Measurements from ENCODE around the gene ARF6. TPM values are rescaled to one million over a fixed set of nuclear protein-coding genes. Genes with fewer than 3 reads are reported as not detected.

Gene ARF6
- total and polyA plus RNA-seq, 7 donors, result 19.0 to 43.1 (median 27.1) TPM

DNA sequence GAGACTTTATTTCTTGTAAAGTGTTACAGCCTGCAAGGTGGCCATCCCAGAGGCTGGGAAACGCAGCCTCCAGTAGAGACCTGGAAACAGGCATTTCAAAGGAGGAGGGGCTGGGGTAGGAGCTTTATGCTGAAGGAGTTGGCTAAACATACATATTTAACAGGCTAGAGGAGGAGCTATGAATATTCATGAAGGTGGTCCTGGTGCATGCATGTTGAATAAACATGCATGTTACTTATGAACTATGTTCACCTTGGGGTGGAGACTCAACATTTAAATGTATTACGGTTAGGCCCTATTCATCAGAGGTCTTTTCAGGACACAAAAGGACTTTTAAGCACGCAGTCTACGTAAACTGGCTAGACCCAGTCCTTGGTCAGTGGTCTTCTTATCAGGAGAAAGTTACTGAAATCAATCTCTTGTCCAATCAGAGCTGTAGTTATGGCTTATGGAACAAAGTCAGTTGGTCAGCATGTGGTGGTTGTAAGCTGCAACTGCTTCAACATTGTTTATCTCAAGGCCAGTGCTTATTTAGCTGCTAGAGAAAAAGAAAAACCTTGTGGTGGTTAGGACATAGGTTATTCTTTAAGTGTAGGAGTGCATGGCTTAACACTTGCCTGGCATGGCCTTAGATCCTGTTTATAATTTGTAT is 11.4 kb upstream of the ARF6 start:
- whole genome bisulfite sequencing, 3 donors, result 91 to 96% (median 93%) methylated on average over 4 of the region's 4 CpGs
- intact Hi-C loops (cut with DNase I), result loop anchor here in 1 of 2 donors (5.0 kb wide), 1 partner anchor 216 kb away; no protein-coding TSS in a partner anchor
- no peak for ATAC-seq

DNA sequence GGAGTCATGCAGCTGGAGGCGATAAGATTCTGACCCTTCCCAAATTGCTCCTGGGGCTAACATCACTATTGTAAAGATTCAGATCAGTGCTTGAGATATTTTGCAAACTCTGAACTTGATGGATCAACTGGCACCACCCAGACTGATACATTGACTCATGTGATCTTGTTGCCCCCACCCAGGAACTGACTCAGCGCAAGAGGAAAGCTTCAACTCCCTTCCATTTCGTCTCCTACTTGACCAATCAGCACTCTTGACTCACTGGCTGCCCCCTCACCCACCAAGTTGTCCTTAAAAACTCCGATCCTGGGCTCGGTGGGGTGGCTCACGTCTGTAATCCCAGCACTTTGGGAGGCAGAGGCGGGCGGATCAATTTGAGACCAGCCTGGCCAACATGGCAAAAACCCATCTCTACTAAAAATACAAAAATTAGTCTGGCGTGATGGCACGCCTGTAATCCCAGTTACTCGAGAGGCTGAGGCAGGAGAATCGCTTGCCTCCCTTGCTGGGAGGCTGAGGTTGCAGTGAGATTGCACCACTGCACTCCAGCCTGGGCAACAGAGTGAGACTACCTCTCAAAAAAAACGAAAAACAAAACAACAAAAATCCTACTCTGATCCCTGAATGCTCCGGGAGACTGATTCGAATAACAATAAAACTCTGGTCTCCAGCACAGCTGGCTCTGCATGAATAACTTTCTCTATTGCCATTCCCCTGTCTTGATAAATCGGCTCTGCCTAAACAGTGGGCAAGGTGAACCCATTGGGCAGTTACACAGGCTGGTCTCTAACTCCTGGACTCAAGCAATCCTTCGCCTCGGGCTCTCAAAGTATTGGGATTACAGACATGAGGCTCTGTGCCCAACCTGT is 9.8 kb upstream of the ARF6 start:
- no peaks in the 10 kb centered on the region for H3K36me3 ChIP-seq (ENCODE audit: insufficient read depth in 1 of 2, low read depth in 1 of 2)
- H3K9me3 ChIP-seq, result no peaks in the 10 kb centered on the region
- DNase-seq (no peak), ATAC-seq (no peak)
- no peaks in the 10 kb centered on the region for H3K4me1 ChIP-seq
- intact Hi-C loops (cut with DNase I), result loop anchor here in 1 of 2 donors (5.0 kb wide), 1 partner anchor 214 kb away; no protein-coding TSS in a partner anchor
- no peaks in the 10 kb centered on the region for H3K27me3 ChIP-seq (ENCODE audit: insufficient read depth in 3 of 3, low read length in 2 of 3)
- no peak overlapping the region for H3K27ac ChIP-seq
- WGBS, 3 donors, result 84 to 86% (median 85%) methylated on average over 18 of the region's 18 CpGs
- H3K4me3 ChIP-seq, result no peak overlapping the region
- no peak for TF ChIP-seq CTCF (IDR thresholded peaks at IDR 0.05)

More for the DNA sequence above, 11.4 kb upstream of the ARF6 start:
- Histone ChIP-seq H3K27me3 (ENCODE audit: insufficient read depth in 3 of 3, low read length in 2 of 3) (no peaks in the 10 kb centered on the region), H3K4me1 (no peaks in the 10 kb centered on the region), H3K36me3 (ENCODE audit: insufficient read depth in 1 of 2, low read depth in 1 of 2) (no peaks in the 10 kb centered on the region), H3K4me3 (no peak overlapping the region), H3K27ac (no peak overlapping the region), H3K9me3 (no peaks in the 10 kb centered on the region)
- DNase-seq, result no peak
- no peak for TF ChIP-seq CTCF (IDR thresholded peaks at IDR 0.05)

- Histone ChIP-seq H3K4me3 (no peak overlapping the region), H3K27ac (no peak overlapping the region), H3K36me3 (ENCODE audit: insufficient read depth in 1 of 2, low read depth in 1 of 2) (no peaks in the 10 kb centered on the region), H3K27me3 (ENCODE audit: insufficient read depth in 3 of 3, low read length in 2 of 3) (no peaks in the 10 kb centered on the region), H3K9me3 (no peaks in the 10 kb centered on the region), H3K4me1 (peaks cover 1% of the 10 kb centered on the region)
- no peak for DNase-seq
- 93 to 96% (median 93%) methylated on average over 12 of the region's 12 CpGs for WGBS, 3 donors
- no peak for TF ChIP-seq CTCF (IDR thresholded peaks at IDR 0.05)
- intact Hi-C loops (cut with DNase I), result no loop called here
- ATAC-seq, result no peak
Measured at GRCh38 chr14:49886523-49886922, 6.4 kb upstream of the ARF6 start.

DNA sequence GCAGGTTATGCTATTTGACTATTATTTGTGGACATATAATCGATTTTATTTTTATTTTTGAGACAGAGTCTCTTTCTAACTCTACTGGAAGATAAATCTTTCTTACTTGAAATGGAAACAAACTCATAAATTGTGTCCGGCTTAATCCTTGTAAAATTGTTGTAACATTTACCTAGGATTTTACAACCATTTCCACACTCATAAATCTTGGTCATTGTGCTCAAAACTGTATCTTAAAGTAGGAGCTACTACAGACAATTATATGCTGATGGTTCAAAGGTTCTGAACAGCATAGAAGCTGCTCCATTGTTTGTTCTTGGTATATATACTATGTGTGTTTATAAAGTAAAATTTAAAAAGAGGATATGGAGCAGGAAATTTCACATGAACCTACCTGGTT is 4.6 kb upstream of the ARF6 start:
- Histone ChIP-seq H3K4me1 (peaks cover 7% of the 10 kb centered on the region), H3K4me3 (no peak overlapping the region), H3K27me3 (ENCODE audit: insufficient read depth in 3 of 3, low read length in 2 of 3) (no peaks in the 10 kb centered on the region), H3K9me3 (no peaks in the 10 kb centered on the region), H3K36me3 (ENCODE audit: insufficient read depth in 1 of 2, low read depth in 1 of 2) (no peaks in the 10 kb centered on the region), H3K27ac (no peak overlapping the region)
- intact Hi-C loops (cut with DNase I), result no loop called here
- no peak for TF ChIP-seq CTCF (IDR thresholded peaks at IDR 0.05)
- ATAC-seq (no peak), DNase-seq (no peak)
- 53 to 64% (median 56%) methylated on average over 2 of the region's 2 CpGs for WGBS, 3 donors

Data from psoas muscle (tissue), 8 donors.